SK-N-MC (cell line): Measurements from ENCODE around the gene ZNRF3.

Experiments
- EZH2 ChIP-seq: fragments of 200-600 bp; sonication (generic); IDR thresholded peaks from one replicate; pipeline ENCODE4 v1.6.1; 2017; ENCODE audit warnings: antibody characterized with exemption
- POLR2AphosphoS5 ChIP-seq: IDR thresholded peaks from 2 replicates; pipeline ENCODE4 v1.6.1; 2012; ENCODE audit warnings: mild to moderate bottlenecking, low read depth, low read length, borderline replicate concordance

- TF ChIP-seq EZH2, result no peak
- no peak for TF ChIP-seq POLR2AphosphoS5
These were observed 103.0 kb downstream of the ZNRF3 start for GRCh38 chr22:28986366-28986765.
